CMK (cell line): ENCODE results near the gene BTN1A1.
A peak's percentile ranks its signal among the peaks of the same experiment; 100 is the strongest.

Experiments used
- DNase-seq: peaks from one replicate; pipeline ENCODE4 v3.0.0-alpha.2; 2010; ENCODE audit warnings: low read depth

Gene BTN1A1

GRCh38 chr6:26475823-26476729 lies 24.0 kb upstream of the BTN1A1 start:
- DNase-seq, result no peak

GRCh38 chr6:26476896-26477295 lies 23.2 kb upstream of the BTN1A1 start:
- DNase-seq, result no peak

GRCh38 chr6:26477426-26477825 lies 22.7 kb upstream of the BTN1A1 start:
- DNase-seq, result no peak

- DNase-seq, result no peak
Measured at GRCh38 chr6:26478100-26478984, 21.8 kb upstream of the BTN1A1 start.

- no peak for DNase-seq
Measured at GRCh38 chr6:26478985-26479278, 21.2 kb upstream of the BTN1A1 start.

GRCh38 chr6:26482338-26482737 lies 17.8 kb upstream of the BTN1A1 start:
- no peak for DNase-seq

GRCh38 chr6:26483727-26484126 lies 16.4 kb upstream of the BTN1A1 start:
- no peak for DNase-seq

GRCh38 chr6:26484161-26484560 lies 15.9 kb upstream of the BTN1A1 start:
- DNase-seq, result no peak

GRCh38 chr6:26485112-26485780 lies 14.9 kb upstream of the BTN1A1 start:
- DNase-seq, result peak; percentile 48

- no peak for DNase-seq
Measured at GRCh38 chr6:26486358-26486757, 13.7 kb upstream of the BTN1A1 start.

- no peak for DNase-seq
Measured at GRCh38 chr6:26487466-26487865, 12.6 kb upstream of the BTN1A1 start.

- no peak for DNase-seq
Measured at GRCh38 chr6:26489996-26490964, 9.8 kb upstream of the BTN1A1 start.

- no peak for DNase-seq
Measured at GRCh38 chr6:26491604-26492003, 8.5 kb upstream of the BTN1A1 start.

GRCh38 chr6:26493258-26493657 lies 6.8 kb upstream of the BTN1A1 start:
- no peak for DNase-seq

- DNase-seq, result no peak
Measured at GRCh38 chr6:26494117-26494516, 6.0 kb upstream of the BTN1A1 start.

GRCh38 chr6:26495281-26495680 lies 4.8 kb upstream of the BTN1A1 start:
- no peak for DNase-seq

- no peak for DNase-seq
Measured at GRCh38 chr6:26497610-26498009, 2.5 kb upstream of the BTN1A1 start.

GRCh38 chr6:26501482-26501986 lies 1.4 kb downstream of the BTN1A1 start:
- DNase-seq, result no peak

- DNase-seq, result no peak
Measured at GRCh38 chr6:26502165-26502564, 2.1 kb downstream of the BTN1A1 start.

- DNase-seq, result no peak
Measured at GRCh38 chr6:26502626-26503025, 2.5 kb downstream of the BTN1A1 start.

- DNase-seq, result no peak
Measured at GRCh38 chr6:26507658-26508057, 7.6 kb downstream of the BTN1A1 start.
